Endometrial microvascular endothelial cells (primary cell): ENCODE measurements around the gene TRAM2. TPM values are rescaled to one million over a fixed set of nuclear protein-coding genes. Genes with fewer than 3 reads are reported as not detected.

Experiments
- in situ Hi-C: cut with HindIII; loops from 2 replicates; pipeline ENCODE4 v1.10.0; 2017; ENCODE audit warnings: low sequenced_read_pairs, low pct_unique_long_range_greater_than_20kb; ENCODE audit errors: inconsistent ontology term
- total RNA-seq: library from RNA; depleted of rRNA; stranded (reverse); fragments of >200 nt; gene quantifications from one replicate; pipeline ENCODE4 v1.2.3, GENCODE V29; 2015; ENCODE audit errors: inconsistent ontology term

TRAM2 gene
- total RNA-seq, 1 donor from 2014 or later: 107 TPM

DNA sequence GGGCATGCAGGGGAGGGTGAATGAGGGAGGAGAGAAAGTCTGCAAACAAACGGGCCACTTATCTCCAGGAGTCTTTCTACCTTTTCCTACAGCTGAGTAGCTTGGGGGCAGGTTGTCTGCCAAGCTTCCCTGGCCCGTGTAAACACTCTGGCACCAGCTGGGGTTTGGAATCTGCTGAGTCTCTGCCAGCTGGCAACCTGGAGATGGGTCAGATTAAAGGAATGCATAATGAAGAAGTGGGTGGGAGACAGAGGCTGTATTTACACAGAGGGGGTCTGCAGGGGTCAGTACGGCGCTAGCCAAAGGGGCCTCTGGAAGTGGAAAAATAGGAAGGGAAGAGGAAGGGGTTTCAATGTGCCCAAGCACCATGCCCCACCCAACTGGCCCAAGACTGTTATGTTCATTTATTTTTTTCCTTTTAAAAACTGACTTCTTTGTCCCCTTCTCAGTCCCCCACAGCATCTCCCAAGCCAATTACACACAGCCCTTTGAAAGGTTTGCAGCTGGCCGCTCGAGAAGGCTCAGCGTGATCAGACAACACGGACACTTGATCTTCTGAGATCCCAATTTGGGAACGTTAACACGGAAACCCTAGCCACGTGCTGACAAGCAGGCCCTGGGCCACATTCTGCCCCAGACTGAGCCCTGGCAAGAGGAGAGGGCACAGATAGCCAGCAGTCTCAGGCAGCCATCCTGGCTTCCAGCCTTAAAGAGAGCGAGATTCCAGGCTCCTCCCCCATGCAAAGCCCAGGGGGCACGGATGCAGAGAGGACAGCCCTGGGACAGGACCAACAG, 25.2 kb downstream of the TRAM2 start:
- in situ Hi-C loops: no loop called here

DNA sequence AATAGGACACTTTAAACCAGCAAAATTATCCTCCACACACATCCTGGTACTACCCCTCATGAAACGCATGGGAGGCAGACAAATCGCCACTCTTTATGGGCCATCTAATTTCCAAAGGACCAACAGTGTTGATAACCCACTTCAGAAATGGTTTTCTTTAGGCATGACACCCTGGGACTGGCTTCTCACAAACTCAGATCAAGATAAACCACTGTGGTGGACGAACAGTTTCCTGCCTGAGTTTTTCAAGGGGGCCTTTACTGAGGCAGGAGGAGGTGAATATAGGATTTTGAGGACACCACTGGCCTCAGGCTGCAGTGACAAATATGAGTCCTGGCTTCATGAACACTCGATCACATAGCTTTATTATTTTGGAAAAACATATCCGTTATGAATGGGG, 26.0 kb downstream of the TRAM2 start:
- in situ Hi-C loops: no loop called here

DNA sequence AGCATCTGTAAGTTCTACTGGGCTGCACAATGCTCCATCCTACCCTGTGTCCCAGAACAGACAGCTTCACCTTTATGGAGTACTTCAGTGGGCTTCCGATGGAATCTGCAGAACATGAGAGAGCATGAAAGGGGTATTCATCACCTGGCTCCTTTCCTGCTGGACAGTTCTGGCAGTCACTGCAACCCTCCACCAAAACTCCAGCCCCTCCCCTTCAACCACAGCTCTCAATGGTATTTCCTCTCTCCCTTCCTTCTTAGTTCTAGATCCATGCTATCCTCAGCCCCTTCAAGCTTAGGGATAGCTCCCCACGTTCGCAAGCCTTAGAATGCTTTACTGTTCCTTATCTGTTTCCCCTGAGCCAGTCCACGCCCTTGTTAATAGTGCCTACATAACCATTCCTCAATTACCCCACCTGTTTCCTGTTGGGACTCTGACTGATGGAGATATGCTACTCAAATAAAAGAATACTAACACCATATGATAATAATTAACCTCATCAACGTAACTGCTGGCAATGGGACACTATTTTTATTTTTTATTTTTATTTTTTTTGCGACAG, 26.8 kb downstream of the TRAM2 start:
- in situ Hi-C loops: no loop called here

DNA sequence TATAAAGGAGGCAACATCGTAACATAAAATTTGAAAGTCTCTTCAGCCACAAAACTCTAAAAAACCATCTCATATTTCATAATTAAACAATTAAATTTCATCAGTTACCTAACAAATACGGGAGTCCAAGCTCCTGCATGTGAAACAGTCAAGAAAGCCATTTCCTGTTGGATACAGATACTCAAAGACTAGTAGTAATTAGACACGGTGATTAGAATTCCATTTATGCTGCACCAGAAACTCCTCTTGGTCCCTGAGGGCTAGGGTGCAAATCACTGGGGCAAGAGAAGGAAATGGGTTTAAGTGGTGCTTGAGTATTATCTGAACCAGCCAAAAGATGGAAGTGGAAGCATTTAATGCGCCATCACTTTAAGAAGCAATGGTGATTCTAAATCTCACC, 27.4 kb downstream of the TRAM2 start:
- in situ Hi-C loops: loop anchor here (25.0 kb wide), 1 partner anchor 113 kb away; the partner anchor contains the start of gene TMEM14A

- in situ Hi-C loops: loop anchor here (25.0 kb wide), 1 partner anchor 113 kb away; the partner anchor contains the start of gene TMEM14A
Measured at GRCh38 chr6:52548999-52549398, 27.9 kb downstream of the TRAM2 start.

GRCh38 chr6:52548353-52548713, 28.5 kb downstream of the TRAM2 start:
- in situ Hi-C loops: loop anchor here (25.0 kb wide), 1 partner anchor 114 kb away; the partner anchor contains the start of gene TMEM14A

GRCh38 chr6:52547647-52548352, 29.1 kb downstream of the TRAM2 start:
- in situ Hi-C loops: loop anchor here (25.0 kb wide), 1 partner anchor 115 kb away; the partner anchor contains the start of gene TMEM14A

GRCh38 chr6:52546678-52547077, 30.2 kb downstream of the TRAM2 start:
- in situ Hi-C loops: loop anchor here (25.0 kb wide), 1 partner anchor 116 kb away; the partner anchor contains the start of gene TMEM14A

DNA sequence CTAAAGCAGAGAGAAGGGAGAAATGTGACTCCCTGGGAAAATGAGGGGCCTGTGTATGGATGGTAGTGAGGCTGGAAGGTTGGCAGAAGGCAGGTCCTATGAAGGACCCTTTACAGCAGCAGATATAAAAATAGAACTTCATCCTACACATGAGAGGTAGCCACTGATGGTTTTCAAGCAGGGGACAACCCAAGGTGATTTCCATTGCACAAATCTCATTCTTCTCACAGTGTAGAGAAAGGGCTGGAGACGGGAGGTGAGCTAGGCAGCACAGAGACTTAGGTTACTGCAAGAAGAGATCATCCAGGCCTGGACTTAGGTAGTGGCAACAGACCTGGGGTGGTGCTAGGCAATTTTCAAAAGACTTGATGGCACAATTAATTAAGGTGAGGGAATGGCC, 30.7 kb downstream of the TRAM2 start:
- in situ Hi-C loops: loop anchor here (25.0 kb wide), 1 partner anchor 116 kb away; the partner anchor contains the start of gene TMEM14A

DNA sequence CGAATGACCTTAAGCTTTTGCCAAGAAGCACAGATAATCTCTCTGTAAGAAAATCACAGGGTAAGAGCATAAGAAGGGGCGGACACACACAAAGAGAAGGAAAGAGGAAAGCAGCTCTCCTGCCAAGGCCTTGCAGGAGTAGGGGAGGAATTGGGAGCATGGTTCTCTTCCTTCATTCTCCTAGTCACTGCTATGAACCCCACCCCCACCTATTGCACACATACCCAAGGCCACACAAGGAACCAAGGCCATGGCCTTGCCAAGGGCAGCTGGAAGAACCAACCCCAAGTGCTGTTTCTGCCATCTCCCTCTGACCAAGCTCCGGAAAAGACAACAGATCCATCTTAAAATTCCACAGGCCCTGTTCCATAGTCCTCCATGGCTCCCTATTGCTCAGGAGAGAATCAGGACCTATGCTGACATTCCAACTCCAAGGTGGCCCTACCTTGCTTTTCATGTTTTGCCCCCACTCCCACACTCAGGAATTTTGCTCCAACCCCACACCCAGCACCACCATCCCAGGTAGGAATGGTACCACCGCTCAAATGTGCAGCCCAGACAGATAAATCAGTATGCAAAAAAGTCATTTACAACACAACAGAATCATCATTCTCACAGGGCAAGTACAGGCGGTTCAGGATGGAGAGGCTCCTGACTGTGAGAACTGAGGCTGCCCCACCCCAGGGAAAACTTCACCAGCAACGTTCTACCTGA, 31.3 kb downstream of the TRAM2 start:
- in situ Hi-C loops: loop anchor here (25.0 kb wide), 1 partner anchor 117 kb away; the partner anchor contains the start of gene TMEM14A

DNA sequence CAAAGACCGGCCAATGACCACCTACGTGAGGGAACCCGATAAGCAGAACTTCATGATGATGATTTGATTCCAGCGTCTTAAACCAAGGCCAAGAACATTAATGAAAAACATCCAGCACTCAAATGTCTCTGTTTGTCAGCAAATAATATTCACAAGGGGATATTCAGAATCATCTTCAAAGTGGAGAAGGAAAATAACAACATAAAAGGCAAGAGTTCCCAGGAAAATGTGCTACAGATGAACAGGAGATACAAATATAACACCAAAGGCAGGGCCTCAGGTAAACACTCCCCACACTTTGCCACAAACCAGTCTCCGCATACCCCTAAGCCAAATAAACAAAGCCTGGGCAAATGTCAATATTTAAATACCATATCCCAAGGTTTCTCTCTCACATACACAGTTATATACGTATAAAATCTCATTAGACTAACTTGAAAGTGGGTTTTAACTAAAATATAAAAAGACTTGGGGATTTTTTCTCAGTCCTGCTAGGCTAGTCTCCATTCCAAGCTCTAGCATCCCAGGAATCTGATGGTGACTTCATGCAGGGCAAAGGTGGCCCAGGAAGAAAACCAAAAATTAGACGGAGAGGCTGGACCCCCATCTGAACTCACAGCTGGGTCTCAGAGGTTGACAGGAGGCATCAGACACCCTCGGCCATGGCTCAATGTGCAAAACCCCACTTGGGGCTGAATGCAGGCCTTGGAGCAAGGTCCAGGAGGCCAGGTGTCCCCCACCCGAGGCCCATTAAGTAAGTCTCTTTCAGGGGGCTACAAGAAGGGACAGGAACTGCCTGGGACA, 32.1 kb downstream of the TRAM2 start:
- in situ Hi-C loops: loop anchor here (25.0 kb wide), 1 partner anchor 117 kb away; the partner anchor contains the start of gene TMEM14A

- in situ Hi-C loops: loop anchor here (25.0 kb wide), 1 partner anchor 118 kb away; the partner anchor contains the start of gene TMEM14A
Measured at GRCh38 chr6:52543729-52544601, 32.9 kb downstream of the TRAM2 start.

DNA sequence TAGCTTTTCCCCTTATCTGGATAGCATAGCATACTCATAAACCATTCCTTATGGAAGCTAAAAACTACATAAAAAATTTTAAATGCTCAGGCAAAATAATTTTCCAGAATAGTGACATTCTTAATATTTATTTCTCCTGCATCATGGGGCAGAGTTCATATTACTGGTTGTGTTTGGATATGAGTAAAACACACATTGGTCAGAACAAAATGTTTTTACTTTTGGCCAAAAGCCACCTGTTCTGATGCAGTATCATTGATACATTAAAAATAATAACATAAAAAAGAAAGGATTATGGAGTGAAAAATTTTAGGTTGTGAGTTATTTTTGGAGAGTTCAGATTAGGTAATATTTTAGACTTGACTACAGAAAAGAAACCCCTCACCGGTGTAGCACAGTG, 33.6 kb downstream of the TRAM2 start:
- in situ Hi-C loops: loop anchor here (25.0 kb wide), 1 partner anchor 119 kb away; the partner anchor contains the start of gene TMEM14A

GRCh38 chr6:52541135-52541534, 35.7 kb downstream of the TRAM2 start:
- in situ Hi-C loops: loop anchor here (25.0 kb wide), 1 partner anchor 121 kb away; the partner anchor contains the start of gene TMEM14A

GRCh38 chr6:52540286-52540902, 36.5 kb downstream of the TRAM2 start:
- in situ Hi-C loops: loop anchor here (25.0 kb wide), 1 partner anchor 122 kb away; the partner anchor contains the start of gene TMEM14A

DNA sequence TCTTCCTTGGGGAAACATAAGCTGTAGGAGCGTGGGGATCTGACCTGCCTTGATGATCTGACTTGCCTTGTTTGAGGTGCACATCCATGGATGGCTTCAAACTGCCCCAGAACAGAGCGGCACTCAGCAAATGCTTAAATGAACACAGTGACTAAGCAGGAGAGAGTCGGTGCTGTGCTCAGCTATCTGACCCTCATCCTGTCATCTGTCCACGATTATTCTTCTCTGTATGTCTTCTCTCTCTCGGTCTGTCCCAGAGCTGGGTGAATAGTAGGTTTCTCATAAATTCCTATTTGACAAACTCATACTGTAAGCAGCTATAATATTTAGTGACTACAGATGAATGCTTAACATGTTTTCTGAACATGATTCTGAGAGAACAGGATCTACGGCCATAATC, 37.3 kb downstream of the TRAM2 start:
- in situ Hi-C loops: loop anchor here (25.0 kb wide), 1 partner anchor 123 kb away; the partner anchor contains the start of gene TMEM14A
